Measurements from ENCODE around the gene SRL.

- TF ChIP-seq GPN1 (CRISPR knock-in tag; IDR thresholded peaks at IDR 0.05; ENCODE audit: borderline replicate concordance), result no peak
- TF ChIP-seq, protein P1, sequence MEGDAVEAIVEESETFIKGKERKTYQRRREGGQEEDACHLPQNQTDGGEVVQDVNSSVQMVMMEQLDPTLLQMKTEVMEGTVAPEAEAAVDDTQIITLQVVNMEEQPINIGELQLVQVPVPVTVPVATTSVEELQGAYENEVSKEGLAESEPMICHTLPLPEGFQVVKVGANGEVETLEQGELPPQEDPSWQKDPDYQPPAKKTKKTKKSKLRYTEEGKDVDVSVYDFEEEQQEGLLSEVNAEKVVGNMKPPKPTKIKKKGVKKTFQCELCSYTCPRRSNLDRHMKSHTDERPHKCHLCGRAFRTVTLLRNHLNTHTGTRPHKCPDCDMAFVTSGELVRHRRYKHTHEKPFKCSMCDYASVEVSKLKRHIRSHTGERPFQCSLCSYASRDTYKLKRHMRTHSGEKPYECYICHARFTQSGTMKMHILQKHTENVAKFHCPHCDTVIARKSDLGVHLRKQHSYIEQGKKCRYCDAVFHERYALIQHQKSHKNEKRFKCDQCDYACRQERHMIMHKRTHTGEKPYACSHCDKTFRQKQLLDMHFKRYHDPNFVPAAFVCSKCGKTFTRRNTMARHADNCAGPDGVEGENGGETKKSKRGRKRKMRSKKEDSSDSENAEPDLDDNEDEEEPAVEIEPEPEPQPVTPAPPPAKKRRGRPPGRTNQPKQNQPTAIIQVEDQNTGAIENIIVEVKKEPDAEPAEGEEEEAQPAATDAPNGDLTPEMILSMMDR (CRISPR knock-in tag; IDR thresholded peaks at IDR 0.05), result no peak; the same call in 1 of the 2 replicates
- TF ChIP-seq, protein P2, sequence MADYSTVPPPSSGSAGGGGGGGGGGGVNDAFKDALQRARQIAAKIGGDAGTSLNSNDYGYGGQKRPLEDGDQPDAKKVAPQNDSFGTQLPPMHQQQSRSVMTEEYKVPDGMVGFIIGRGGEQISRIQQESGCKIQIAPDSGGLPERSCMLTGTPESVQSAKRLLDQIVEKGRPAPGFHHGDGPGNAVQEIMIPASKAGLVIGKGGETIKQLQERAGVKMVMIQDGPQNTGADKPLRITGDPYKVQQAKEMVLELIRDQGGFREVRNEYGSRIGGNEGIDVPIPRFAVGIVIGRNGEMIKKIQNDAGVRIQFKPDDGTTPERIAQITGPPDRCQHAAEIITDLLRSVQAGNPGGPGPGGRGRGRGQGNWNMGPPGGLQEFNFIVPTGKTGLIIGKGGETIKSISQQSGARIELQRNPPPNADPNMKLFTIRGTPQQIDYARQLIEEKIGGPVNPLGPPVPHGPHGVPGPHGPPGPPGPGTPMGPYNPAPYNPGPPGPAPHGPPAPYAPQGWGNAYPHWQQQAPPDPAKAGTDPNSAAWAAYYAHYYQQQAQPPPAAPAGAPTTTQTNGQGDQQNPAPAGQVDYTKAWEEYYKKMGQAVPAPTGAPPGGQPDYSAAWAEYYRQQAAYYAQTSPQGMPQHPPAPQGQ (CRISPR knock-in tag; IDR thresholded peaks at IDR 0.05; ENCODE audit: borderline replicate concordance), result 0 out of 2 replicates have a peak, but pooled peaks have one; percentile 64
- TF ChIP-seq HCFC1 (IDR thresholded peaks at IDR 0.05; ENCODE audit: low read depth, low read length), result no peak
- TF ChIP-seq E2F1 (CRISPR knock-in tag; IDR thresholded peaks at IDR 0.05), result no peak
- TF ChIP-seq, protein P3, sequence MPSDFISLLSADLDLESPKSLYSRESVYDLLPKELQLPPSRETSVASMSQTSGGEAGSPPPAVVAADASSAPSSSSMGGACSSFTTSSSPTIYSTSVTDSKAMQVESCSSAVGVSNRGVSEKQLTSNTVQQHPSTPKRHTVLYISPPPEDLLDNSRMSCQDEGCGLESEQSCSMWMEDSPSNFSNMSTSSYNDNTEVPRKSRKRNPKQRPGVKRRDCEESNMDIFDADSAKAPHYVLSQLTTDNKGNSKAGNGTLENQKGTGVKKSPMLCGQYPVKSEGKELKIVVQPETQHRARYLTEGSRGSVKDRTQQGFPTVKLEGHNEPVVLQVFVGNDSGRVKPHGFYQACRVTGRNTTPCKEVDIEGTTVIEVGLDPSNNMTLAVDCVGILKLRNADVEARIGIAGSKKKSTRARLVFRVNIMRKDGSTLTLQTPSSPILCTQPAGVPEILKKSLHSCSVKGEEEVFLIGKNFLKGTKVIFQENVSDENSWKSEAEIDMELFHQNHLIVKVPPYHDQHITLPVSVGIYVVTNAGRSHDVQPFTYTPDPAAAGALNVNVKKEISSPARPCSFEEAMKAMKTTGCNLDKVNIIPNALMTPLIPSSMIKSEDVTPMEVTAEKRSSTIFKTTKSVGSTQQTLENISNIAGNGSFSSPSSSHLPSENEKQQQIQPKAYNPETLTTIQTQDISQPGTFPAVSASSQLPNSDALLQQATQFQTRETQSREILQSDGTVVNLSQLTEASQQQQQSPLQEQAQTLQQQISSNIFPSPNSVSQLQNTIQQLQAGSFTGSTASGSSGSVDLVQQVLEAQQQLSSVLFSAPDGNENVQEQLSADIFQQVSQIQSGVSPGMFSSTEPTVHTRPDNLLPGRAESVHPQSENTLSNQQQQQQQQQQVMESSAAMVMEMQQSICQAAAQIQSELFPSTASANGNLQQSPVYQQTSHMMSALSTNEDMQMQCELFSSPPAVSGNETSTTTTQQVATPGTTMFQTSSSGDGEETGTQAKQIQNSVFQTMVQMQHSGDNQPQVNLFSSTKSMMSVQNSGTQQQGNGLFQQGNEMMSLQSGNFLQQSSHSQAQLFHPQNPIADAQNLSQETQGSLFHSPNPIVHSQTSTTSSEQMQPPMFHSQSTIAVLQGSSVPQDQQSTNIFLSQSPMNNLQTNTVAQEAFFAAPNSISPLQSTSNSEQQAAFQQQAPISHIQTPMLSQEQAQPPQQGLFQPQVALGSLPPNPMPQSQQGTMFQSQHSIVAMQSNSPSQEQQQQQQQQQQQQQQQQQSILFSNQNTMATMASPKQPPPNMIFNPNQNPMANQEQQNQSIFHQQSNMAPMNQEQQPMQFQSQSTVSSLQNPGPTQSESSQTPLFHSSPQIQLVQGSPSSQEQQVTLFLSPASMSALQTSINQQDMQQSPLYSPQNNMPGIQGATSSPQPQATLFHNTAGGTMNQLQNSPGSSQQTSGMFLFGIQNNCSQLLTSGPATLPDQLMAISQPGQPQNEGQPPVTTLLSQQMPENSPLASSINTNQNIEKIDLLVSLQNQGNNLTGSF (CRISPR knock-in tag; IDR thresholded peaks at IDR 0.05), result peak; percentile 79; the same call in 1 of the 2 replicates
- peak; percentile 88; the same call in 1 of the 2 replicates for TF ChIP-seq ARHGAP35 (CRISPR knock-in tag; IDR thresholded peaks at IDR 0.05; ENCODE audit: borderline replicate concordance)
- TF ChIP-seq ZC3H13 (CRISPR knock-in tag; IDR thresholded peaks at IDR 0.05), result 0 out of 2 replicates have a peak, but pooled peaks have one; percentile 66
- peak; percentile 80 for TF ChIP-seq ZNF891 (CRISPR knock-in tag; IDR thresholded peaks at IDR 0.05)
- no peak for TF ChIP-seq SUZ12 (IDR thresholded peaks at IDR 0.05; ENCODE audit: low read depth, low read length)
- no peak for TF ChIP-seq CHD4 (IDR thresholded peaks at IDR 0.05; ENCODE audit: borderline replicate concordance, low read length)
Observed at GRCh38 chr16:4183237-4184037, 58.4 kb downstream of the SRL start.

Data from HepG2 (cell line).